Fibroblast of mammary gland (primary cell): Measurements from ENCODE around the gene ATP2A3.

Source experiments
- DNase-seq: peaks from one replicate; pipeline ENCODE4 v3.0.0-alpha.2; 2010; ENCODE audit warnings: low read depth
- H3K4me3 ChIP-seq: 2 replicates; pipeline ENCODE4 v1.5.1; 2011; ENCODE audit warnings: low read depth, mild to moderate bottlenecking, low read length, moderate library complexity; ENCODE audit not compliant: control insufficient read depth
- TF ChIP-seq, protein P1 (sequence below): conservative IDR thresholded peaks from 2 replicates; pipeline ENCODE4 v1.5.1; 2011; ENCODE audit warnings: low read depth, low read length, inconsistent platforms; ENCODE audit not compliant: control insufficient read depth, insufficient read depth

ATP2A3 gene

DNA sequence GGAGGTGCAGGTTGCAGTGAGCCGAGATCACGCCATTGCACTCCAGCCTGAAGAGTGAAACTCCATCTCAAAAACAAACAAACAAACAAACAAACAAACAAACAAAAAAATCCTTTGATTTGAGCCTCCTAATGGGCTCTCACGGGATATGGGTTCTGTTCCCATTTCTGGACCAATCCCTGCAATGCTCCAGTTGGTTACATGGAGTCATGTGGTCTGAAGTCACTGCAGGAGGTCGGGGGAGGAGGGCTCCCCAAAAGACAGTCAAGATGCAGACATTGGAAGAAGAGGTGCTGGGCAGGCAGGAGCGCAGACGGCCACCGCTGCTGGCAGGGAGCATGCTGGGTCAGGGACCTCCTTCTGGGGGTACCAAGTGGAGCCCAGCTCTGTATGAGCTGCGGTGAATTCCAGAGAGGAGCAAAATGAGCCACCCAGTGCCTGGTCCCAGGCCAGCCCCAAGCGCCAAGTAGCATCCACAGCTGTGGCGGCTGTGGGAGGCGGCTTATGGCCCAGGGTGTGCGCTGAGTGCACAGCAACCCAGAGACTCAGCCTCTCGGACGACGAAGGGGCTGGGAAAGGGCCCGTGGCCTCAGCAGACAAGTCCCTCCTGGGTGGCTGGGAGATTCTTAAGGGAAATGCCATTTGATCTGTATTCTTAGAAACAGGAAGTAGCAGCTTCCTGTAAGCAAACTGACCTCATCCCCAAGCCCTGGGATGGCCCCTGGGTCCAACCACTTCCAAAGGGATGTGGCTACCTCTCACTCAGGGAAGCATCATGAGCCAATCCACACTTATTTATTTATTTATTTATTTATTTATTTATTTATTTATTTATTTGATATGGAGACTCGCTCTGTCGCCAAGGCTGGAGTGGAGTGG is 19.6 kb upstream of the ATP2A3 start:
- no peak overlapping the region for H3K4me3 ChIP-seq
- TF ChIP-seq, protein P1, sequence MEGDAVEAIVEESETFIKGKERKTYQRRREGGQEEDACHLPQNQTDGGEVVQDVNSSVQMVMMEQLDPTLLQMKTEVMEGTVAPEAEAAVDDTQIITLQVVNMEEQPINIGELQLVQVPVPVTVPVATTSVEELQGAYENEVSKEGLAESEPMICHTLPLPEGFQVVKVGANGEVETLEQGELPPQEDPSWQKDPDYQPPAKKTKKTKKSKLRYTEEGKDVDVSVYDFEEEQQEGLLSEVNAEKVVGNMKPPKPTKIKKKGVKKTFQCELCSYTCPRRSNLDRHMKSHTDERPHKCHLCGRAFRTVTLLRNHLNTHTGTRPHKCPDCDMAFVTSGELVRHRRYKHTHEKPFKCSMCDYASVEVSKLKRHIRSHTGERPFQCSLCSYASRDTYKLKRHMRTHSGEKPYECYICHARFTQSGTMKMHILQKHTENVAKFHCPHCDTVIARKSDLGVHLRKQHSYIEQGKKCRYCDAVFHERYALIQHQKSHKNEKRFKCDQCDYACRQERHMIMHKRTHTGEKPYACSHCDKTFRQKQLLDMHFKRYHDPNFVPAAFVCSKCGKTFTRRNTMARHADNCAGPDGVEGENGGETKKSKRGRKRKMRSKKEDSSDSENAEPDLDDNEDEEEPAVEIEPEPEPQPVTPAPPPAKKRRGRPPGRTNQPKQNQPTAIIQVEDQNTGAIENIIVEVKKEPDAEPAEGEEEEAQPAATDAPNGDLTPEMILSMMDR = no peak
- DNase-seq = peak; percentile 25

DNA sequence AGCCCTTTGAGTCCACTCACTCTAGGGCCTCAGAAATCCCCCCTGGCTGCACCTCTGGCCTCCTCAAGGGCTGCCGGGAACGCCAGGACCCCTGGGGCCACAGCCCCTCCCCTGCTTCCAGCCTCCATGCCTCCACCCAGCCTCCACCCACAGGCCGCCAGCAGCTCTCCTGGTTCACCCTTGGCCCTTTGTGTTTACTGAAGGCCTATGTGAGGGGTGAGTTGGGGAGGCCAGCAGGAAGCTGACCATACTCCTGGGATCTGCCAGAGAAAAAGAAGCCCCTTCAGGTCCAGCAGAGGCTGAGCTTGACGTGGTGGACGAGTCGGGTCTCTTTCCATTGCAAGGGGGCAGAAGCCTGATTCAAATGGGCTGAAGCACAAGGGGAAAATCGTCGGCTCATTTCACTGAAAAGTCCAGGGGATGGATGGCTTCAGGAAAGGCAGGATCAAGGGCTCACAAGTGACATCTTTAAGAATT is 18.3 kb upstream of the ATP2A3 start:
- TF ChIP-seq, protein P1 = no peak
- DNase-seq = no peak
- no peak overlapping the region for H3K4me3 ChIP-seq

DNA sequence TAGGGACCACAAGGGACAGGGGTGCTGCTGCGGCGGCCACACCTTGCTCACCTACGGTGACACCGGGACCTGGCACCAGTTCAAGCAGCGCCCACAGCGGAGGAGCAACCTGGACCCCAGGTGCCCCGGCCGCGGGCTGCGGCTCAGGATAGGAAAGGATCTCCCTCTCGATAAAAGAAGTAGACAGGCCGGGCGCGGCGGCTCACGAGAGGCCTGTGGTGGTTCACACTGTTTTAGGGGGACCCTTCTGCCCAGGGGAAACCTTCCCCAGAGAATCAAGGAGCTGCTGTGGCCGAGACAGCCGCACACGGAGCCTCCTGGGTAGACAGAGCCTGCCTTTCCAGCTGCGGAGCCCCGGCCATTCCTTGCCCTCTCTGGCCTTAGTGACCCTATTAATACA is 17.9 kb upstream of the ATP2A3 start:
- DNase-seq = no peak
- TF ChIP-seq, protein P1 = no peak
- no peak overlapping the region for H3K4me3 ChIP-seq

DNA sequence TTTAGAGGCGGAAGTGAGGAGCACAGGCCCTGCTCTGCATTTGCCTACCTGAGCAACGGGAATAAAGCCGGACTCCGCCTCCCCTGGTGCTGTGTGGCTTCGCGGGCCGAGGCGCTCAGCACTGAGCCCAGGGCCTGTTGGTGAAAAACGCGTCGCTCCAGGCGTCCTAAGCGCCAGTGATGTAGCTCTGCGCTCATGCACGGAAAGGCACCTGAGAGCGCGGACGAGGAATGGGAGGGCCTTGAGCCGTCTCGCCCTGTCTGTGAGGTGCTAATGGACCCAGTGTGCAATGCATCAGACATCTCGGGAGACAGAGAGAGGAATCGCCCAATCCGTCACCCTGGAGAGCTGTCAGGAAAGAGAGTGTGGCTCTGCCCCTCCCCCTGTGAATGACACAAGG is 17.2 kb upstream of the ATP2A3 start:
- no peak for DNase-seq
- H3K4me3 ChIP-seq = no peak overlapping the region
- TF ChIP-seq, protein P1 = no peak

DNA sequence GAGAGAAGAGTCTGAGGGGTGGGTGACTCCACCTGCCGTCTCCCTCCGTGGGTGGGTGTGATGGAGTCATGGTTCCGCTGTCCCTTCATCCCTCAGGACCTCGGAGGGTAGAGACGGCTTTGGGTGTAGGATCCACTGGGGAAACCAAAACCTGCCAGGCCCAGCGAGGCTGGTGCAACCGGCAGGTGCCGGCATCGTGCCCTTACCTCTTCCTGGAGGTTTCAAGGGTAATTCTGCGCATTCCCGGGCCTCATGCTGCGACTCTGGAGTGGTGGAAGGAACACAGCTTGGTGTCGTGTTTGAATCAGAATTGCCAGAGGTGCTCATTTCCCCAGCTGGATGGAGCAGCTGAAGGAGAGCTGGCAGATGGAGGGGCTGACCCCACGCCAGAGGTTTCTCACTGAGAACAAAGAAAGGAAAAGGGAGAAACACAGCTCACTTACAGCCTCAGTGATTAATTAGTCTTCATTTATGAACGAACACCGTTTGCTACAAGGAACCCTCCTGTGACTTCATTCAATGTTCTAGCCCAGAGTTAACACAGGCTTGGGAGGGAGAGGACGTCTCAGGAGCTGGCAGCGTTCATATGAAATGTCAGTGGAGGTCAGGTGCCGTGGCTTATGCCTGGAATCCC is 16.3 kb upstream of the ATP2A3 start:
- DNase-seq = no peak
- TF ChIP-seq, protein P1 = no peak
- no peak overlapping the region for H3K4me3 ChIP-seq

DNA sequence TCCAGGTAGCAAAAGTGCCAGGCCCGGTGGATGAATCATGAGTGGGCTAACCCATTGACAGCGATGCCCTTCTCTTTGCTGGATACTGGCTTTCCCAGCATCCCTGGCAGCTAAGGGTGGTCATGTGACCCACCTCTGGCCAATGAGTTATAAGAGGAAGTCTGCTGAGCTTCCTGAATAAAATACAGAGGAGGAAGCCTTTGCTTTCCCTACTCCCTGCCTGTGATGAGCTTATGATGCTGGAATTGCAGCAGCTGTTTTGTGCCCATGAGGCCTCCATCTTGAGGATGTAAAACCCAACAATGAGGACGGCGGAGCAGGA is 15.0 kb upstream of the ATP2A3 start:
- no peak for DNase-seq
- TF ChIP-seq, protein P1 = no peak
- H3K4me3 ChIP-seq = no peak overlapping the region
